ENCODE results near the gene AARSD1. TPM values are rescaled to one million over a fixed set of nuclear protein-coding genes. Genes with fewer than 3 reads are reported as not detected.
A peak's percentile ranks its signal among the peaks of the same experiment; 100 is the strongest.
"Not testable (repeated sequence)": the region's sequence is repeated elsewhere in the genome, so short reads cannot be mapped to it uniquely, and the experiment has no call there.

The AARSD1 gene
- total RNA-seq, 2 experiments from 2014 or later = 80.2 to 87.4 TPM

GRCh38 chr17:42953669-42954068, 10.6 kb downstream of the AARSD1 start:
- H3K27ac Mint-ChIP-seq = peak overlapping the region; percentile 25
- no peaks in the 10 kb centered on the region for H3K27me3 Mint-ChIP-seq

GRCh38 chr17:42950044-42950783, 14.0 kb downstream of the AARSD1 start:
- no peaks in the 10 kb centered on the region for H3K27me3 Mint-ChIP-seq
- H3K9me3 Mint-ChIP-seq = no peaks in the 10 kb centered on the region
- no peaks in the 10 kb centered on the region for H3K4me1 Mint-ChIP-seq
- DNase-seq = no peak
- no peak overlapping the region for H3K4me3 Mint-ChIP-seq
- H3K36me3 Mint-ChIP-seq = peaks cover 36% of the 10 kb centered on the region
- H3K27ac Mint-ChIP-seq = no peak overlapping the region

More at GRCh38 chr17:42953669-42954068, 10.6 kb downstream of the AARSD1 start:
- no peak for DNase-seq
- H3K36me3 Mint-ChIP-seq = peaks cover 49% of the 10 kb centered on the region
- H3K9me3 Mint-ChIP-seq = no peaks in the 10 kb centered on the region
- H3K4me1 Mint-ChIP-seq = no peaks in the 10 kb centered on the region
- no peak overlapping the region for H3K4me3 Mint-ChIP-seq

- H3K27ac Mint-ChIP-seq = no peak overlapping the region
- no peaks in the 10 kb centered on the region for H3K9me3 Mint-ChIP-seq
- no peak for DNase-seq
- H3K27me3 Mint-ChIP-seq = no peaks in the 10 kb centered on the region
- no peaks in the 10 kb centered on the region for H3K4me1 Mint-ChIP-seq
- H3K36me3 Mint-ChIP-seq = peaks cover 16% of the 10 kb centered on the region
- H3K4me3 Mint-ChIP-seq = no peak overlapping the region
Observed at GRCh38 chr17:42946812-42947211, 17.4 kb downstream of the AARSD1 start.

- Mint-ChIP-seq H3K4me1 (no peaks in the 10 kb centered on the region), H3K27ac (no peak overlapping the region)
Observed at GRCh38 chr17:42944211-42944610, 20.0 kb downstream of the AARSD1 start.

GRCh38 chr17:42937712-42938596, 26.3 kb downstream of the AARSD1 start:
- no peak overlapping the region for H3K27ac Mint-ChIP-seq
- peak; percentile 34 for DNase-seq

More at GRCh38 chr17:42944211-42944610, 20.0 kb downstream of the AARSD1 start:
- no peak for DNase-seq
- Mint-ChIP-seq H3K36me3 (no peaks in the 10 kb centered on the region), H3K4me3 (no peak overlapping the region), H3K27me3 (no peaks in the 10 kb centered on the region), H3K9me3 (no peaks in the 10 kb centered on the region)

GRCh38 chr17:42929497-42929844, 34.8 kb downstream of the AARSD1 start:
- no peaks in the 10 kb centered on the region for H3K9me3 Mint-ChIP-seq
- no peaks in the 10 kb centered on the region for H3K27me3 Mint-ChIP-seq
- H3K36me3 Mint-ChIP-seq = no peaks in the 10 kb centered on the region
- no peak overlapping the region for H3K27ac Mint-ChIP-seq
- H3K4me1 Mint-ChIP-seq = peaks cover 11% of the 10 kb centered on the region
- no peak overlapping the region for H3K4me3 Mint-ChIP-seq
- DNase-seq = no peak

More at GRCh38 chr17:42937712-42938596, 26.3 kb downstream of the AARSD1 start:
- H3K27me3 Mint-ChIP-seq = peaks cover 8% of the 10 kb centered on the region
- no peaks in the 10 kb centered on the region for H3K36me3 Mint-ChIP-seq
- no peaks in the 10 kb centered on the region for H3K9me3 Mint-ChIP-seq
- H3K4me1 Mint-ChIP-seq = no peaks in the 10 kb centered on the region
- no peak overlapping the region for H3K4me3 Mint-ChIP-seq

- no peak overlapping the region for H3K4me3 Mint-ChIP-seq
- H3K27ac Mint-ChIP-seq = peak overlapping the region; percentile 59
- H3K4me1 Mint-ChIP-seq = peaks cover 11% of the 10 kb centered on the region
- H3K27me3 Mint-ChIP-seq = no peaks in the 10 kb centered on the region
- H3K36me3 Mint-ChIP-seq = no peaks in the 10 kb centered on the region
- DNase-seq = peak; percentile 41
- H3K9me3 Mint-ChIP-seq = no peaks in the 10 kb centered on the region
Observed at GRCh38 chr17:42928714-42929496, 35.3 kb downstream of the AARSD1 start.

GRCh38 chr17:42924891-42925290, 39.4 kb downstream of the AARSD1 start:
- no peak for DNase-seq
- Mint-ChIP-seq H3K36me3 (no peaks in the 10 kb centered on the region), H3K27ac (no peak overlapping the region), H3K4me1 (peaks cover 9% of the 10 kb centered on the region), H3K9me3 (no peaks in the 10 kb centered on the region), H3K4me3 (no peak overlapping the region), H3K27me3 (peaks cover 15% of the 10 kb centered on the region)

GRCh38 chr17:42923472-42923871, 40.8 kb downstream of the AARSD1 start:
- not testable (repeated sequence) for H3K9me3 Mint-ChIP-seq

GRCh38 chr17:42922294-42922693, 42.0 kb downstream of the AARSD1 start:
- DNase-seq = no peak
- no peaks in the 10 kb centered on the region for H3K36me3 Mint-ChIP-seq
- no peak overlapping the region for H3K27ac Mint-ChIP-seq
- H3K27me3 Mint-ChIP-seq = peaks cover 15% of the 10 kb centered on the region
- no peaks in the 10 kb centered on the region for H3K9me3 Mint-ChIP-seq
- H3K4me3 Mint-ChIP-seq = no peak overlapping the region
- H3K4me1 Mint-ChIP-seq = peaks cover 1% of the 10 kb centered on the region

More at GRCh38 chr17:42923472-42923871, 40.8 kb downstream of the AARSD1 start:
- DNase-seq, H3K4me3 Mint-ChIP-seq, H3K4me1 Mint-ChIP-seq, H3K27ac Mint-ChIP-seq, H3K36me3 Mint-ChIP-seq: not testable (repeated sequence)
- peaks cover 15% of the 10 kb centered on the region for H3K27me3 Mint-ChIP-seq

- Mint-ChIP-seq H3K4me3 (no peak overlapping the region), H3K9me3 (no peaks in the 10 kb centered on the region), H3K27ac (no peak overlapping the region), H3K4me1 (peaks cover 1% of the 10 kb centered on the region), H3K36me3 (no peaks in the 10 kb centered on the region), H3K27me3 (peaks cover 15% of the 10 kb centered on the region)
- no peak for DNase-seq
Observed at GRCh38 chr17:42920922-42921321, 43.3 kb downstream of the AARSD1 start.

- Mint-ChIP-seq H3K9me3 (no peaks in the 10 kb centered on the region), H3K36me3 (no peaks in the 10 kb centered on the region), H3K4me1 (peaks cover 1% of the 10 kb centered on the region), H3K27ac (no peak overlapping the region), H3K4me3 (no peak overlapping the region), H3K27me3 (peaks cover 15% of the 10 kb centered on the region)
- no peak for DNase-seq
Observed at GRCh38 chr17:42920106-42920900, 44.0 kb downstream of the AARSD1 start.

- H3K4me3 Mint-ChIP-seq, H3K27ac Mint-ChIP-seq, H3K9me3 Mint-ChIP-seq, H3K4me1 Mint-ChIP-seq, H3K36me3 Mint-ChIP-seq, DNase-seq: not testable (repeated sequence)
- peaks cover 15% of the 10 kb centered on the region for H3K27me3 Mint-ChIP-seq
Observed at GRCh38 chr17:42919522-42920077, 44.7 kb downstream of the AARSD1 start.

GRCh38 chr17:42918902-42919521, 45.2 kb downstream of the AARSD1 start:
- no peak overlapping the region for H3K27ac Mint-ChIP-seq
- no peaks in the 10 kb centered on the region for H3K4me1 Mint-ChIP-seq
- DNase-seq = no peak
- H3K27me3 Mint-ChIP-seq = peaks cover 15% of the 10 kb centered on the region
- H3K4me3 Mint-ChIP-seq = no peak overlapping the region
- no peaks in the 10 kb centered on the region for H3K36me3 Mint-ChIP-seq
- no peaks in the 10 kb centered on the region for H3K9me3 Mint-ChIP-seq
